GM18520 (cell line): ENCODE measurements around the gene RPS27L.
"Not testable (repeated sequence)": the region's sequence is repeated elsewhere in the genome, so short reads cannot be mapped to it uniquely, and the experiment has no call there.

ENCODE experiments used
- ATAC-seq: cut with Tn5 transposase; IDR thresholded peaks from one replicate; pipeline ENCODE4 v1.9.1; 2021; ENCODE audit not compliant: unreplicated experiment

Gene RPS27L

GRCh38 chr15:63140936-63141335 lies 16.3 kb downstream of the RPS27L start:
- ATAC-seq: no peak

GRCh38 chr15:63136742-63137141 lies 20.5 kb downstream of the RPS27L start:
- ATAC-seq: no peak

- ATAC-seq: no peak
These were observed 21.5 kb downstream of the RPS27L start for GRCh38 chr15:63135804-63136203.

- ATAC-seq: no peak
These were observed 22.0 kb downstream of the RPS27L start for GRCh38 chr15:63135281-63135680.

GRCh38 chr15:63134245-63134985 lies 22.9 kb downstream of the RPS27L start:
- no peak for ATAC-seq

- no peak for ATAC-seq
These were observed 23.5 kb downstream of the RPS27L start for GRCh38 chr15:63133786-63134185.

- ATAC-seq: no peak
These were observed 30.6 kb downstream of the RPS27L start for GRCh38 chr15:63126726-63127125.

- ATAC-seq: no peak
These were observed 32.8 kb downstream of the RPS27L start for GRCh38 chr15:63124506-63124905.

GRCh38 chr15:63122002-63122875 lies 35.0 kb downstream of the RPS27L start:
- peak; percentile 78 for ATAC-seq

- ATAC-seq: peak; percentile 33
These were observed 35.8 kb downstream of the RPS27L start, which contains the start of gene LACTB for GRCh38 chr15:63121382-63122001. TSS of gene LACTB (plus strand) at chr15:63121861. CDS start at chr15:63121872, 11 bp downstream.

- ATAC-seq: no peak
These were observed 38.4 kb downstream of the RPS27L start for GRCh38 chr15:63118854-63119253.

GRCh38 chr15:63114465-63114864 lies 42.8 kb downstream of the RPS27L start:
- ATAC-seq: no peak

GRCh38 chr15:63112871-63113270 lies 44.4 kb downstream of the RPS27L start:
- ATAC-seq: no peak

GRCh38 chr15:63111481-63111880 lies 45.8 kb downstream of the RPS27L start:
- ATAC-seq: no peak

- no peak for ATAC-seq
These were observed 46.8 kb downstream of the RPS27L start for GRCh38 chr15:63110428-63111026.

GRCh38 chr15:63109920-63110319 lies 47.4 kb downstream of the RPS27L start:
- ATAC-seq: no peak

GRCh38 chr15:63109498-63109897 lies 47.8 kb downstream of the RPS27L start:
- no peak for ATAC-seq

GRCh38 chr15:63107895-63108546 lies 49.3 kb downstream of the RPS27L start:
- no peak for ATAC-seq

- ATAC-seq: not testable (repeated sequence)
These were observed 51.9 kb downstream of the RPS27L start for GRCh38 chr15:63105354-63105753.

GRCh38 chr15:63104727-63105126 lies 52.5 kb downstream of the RPS27L start:
- ATAC-seq: no peak

- no peak for ATAC-seq
These were observed 53.9 kb downstream of the RPS27L start for GRCh38 chr15:63103416-63103815.
